PC-3 (cell line): ENCODE measurements around the gene DLG2.

ENCODE experiments used
- CTCF ChIP-seq: fragments of 300-600 bp; sonication (generic); conservative IDR thresholded peaks from 2 replicates; pipeline ENCODE4 v1.5.1; 2017; ENCODE audit warnings: antibody characterized with exemption, low read depth, mild to moderate bottlenecking, low read length
- EZH2 ChIP-seq: fragments of 300-600 bp; sonication (generic); IDR thresholded peaks from one replicate; pipeline ENCODE4 v1.6.1; 2017; ENCODE audit warnings: antibody characterized with exemption, mild to moderate bottlenecking, low read length; ENCODE audit not compliant: unreplicated experiment

GRCh38 chr11:83831929-83832328, 1795.2 kb downstream of the DLG2 start:
- TF ChIP-seq CTCF = no peak
- no peak for TF ChIP-seq EZH2
